GM21515 (cell line): ENCODE measurements around the gene ADAMTS12.
"Not testable (repeated sequence)": the region's sequence is repeated elsewhere in the genome, so short reads cannot be mapped to it uniquely, and the experiment has no call there.

Experiments used
- ATAC-seq: cut with Tn5 transposase; IDR thresholded peaks from one replicate; pipeline ENCODE4 v1.9.1; 2021; ENCODE audit not compliant: unreplicated experiment

The ADAMTS12 gene

GRCh38 chr5:33891788-33892619, at the start of gene ADAMTS12:
Gene ADAMTS12, minus strand, starts transcription at chr5:33891990. Its CDS starts 134 bp downstream, at chr5:33891856.
- no peak for ATAC-seq

GRCh38 chr5:33941090-33941489, 49.3 kb upstream of the ADAMTS12 start:
- no peak for ATAC-seq

GRCh38 chr5:33939556-33940262, 47.9 kb upstream of the ADAMTS12 start:
- no peak for ATAC-seq

GRCh38 chr5:33938881-33939280, 47.1 kb upstream of the ADAMTS12 start:
- ATAC-seq, result no peak

GRCh38 chr5:33938507-33938796, 46.7 kb upstream of the ADAMTS12 start:
- no peak for ATAC-seq

GRCh38 chr5:33937707-33938506, 46.1 kb upstream of the ADAMTS12 start:
- no peak for ATAC-seq

- ATAC-seq, result no peak
Observed at GRCh38 chr5:33937017-33937706, 45.4 kb upstream of the ADAMTS12 start.

GRCh38 chr5:33936381-33937016, 44.7 kb upstream of the ADAMTS12 start, which contains the start of gene RXFP3:
Gene RXFP3, plus strand, starts transcription at chr5:33936386. Its CDS starts 355 bp downstream, at chr5:33936741.
- no peak for ATAC-seq

GRCh38 chr5:33936004-33936380, 44.2 kb upstream of the ADAMTS12 start:
- ATAC-seq, result no peak

- ATAC-seq, result peak; percentile 34
Observed at GRCh38 chr5:33934176-33934575, 42.4 kb upstream of the ADAMTS12 start.

- peak; percentile 83 for ATAC-seq
Observed at GRCh38 chr5:33933723-33934169, 42.0 kb upstream of the ADAMTS12 start.

GRCh38 chr5:33931136-33931535, 39.3 kb upstream of the ADAMTS12 start:
- no peak for ATAC-seq

GRCh38 chr5:33929925-33930690, 38.3 kb upstream of the ADAMTS12 start:
- no peak for ATAC-seq

- ATAC-seq, result no peak
Observed at GRCh38 chr5:33928283-33928682, 36.5 kb upstream of the ADAMTS12 start.

GRCh38 chr5:33927685-33928084, 35.9 kb upstream of the ADAMTS12 start:
- no peak for ATAC-seq

GRCh38 chr5:33925278-33925677, 33.5 kb upstream of the ADAMTS12 start:
- ATAC-seq, result no peak

- no peak for ATAC-seq
Observed at GRCh38 chr5:33921002-33921401, 29.2 kb upstream of the ADAMTS12 start.

GRCh38 chr5:33914844-33915243, 23.1 kb upstream of the ADAMTS12 start:
- ATAC-seq, result not testable (repeated sequence)

- not testable (repeated sequence) for ATAC-seq
Observed at GRCh38 chr5:33906248-33906647, 14.5 kb upstream of the ADAMTS12 start.

GRCh38 chr5:33905381-33905780, 13.6 kb upstream of the ADAMTS12 start:
- ATAC-seq, result no peak
